GM23338 (cell line): ENCODE results near the gene ERVMER34-1. TPM values are rescaled to one million over a fixed set of nuclear protein-coding genes. Genes with fewer than 3 reads are reported as not detected.

Experiments
- ATAC-seq: fragments of 200-7000 bp; cut with Tn5 transposase; 3 replicates; pipeline ENCODE4 v1.9.1; 2020
- DNase-seq: peaks from one replicate; pipeline ENCODE4 v3.0.0-alpha.2; 2015; ENCODE audit warnings: low spot score
- H2AFZ ChIP-seq: fragments of 200-600 bp; sonication (generic); 2 replicates; pipeline ENCODE4 v1.8.0; 2016; ENCODE audit warnings: antibody characterized with exemption, mild to moderate bottlenecking, moderate library complexity
- H3F3A ChIP-seq: fragments of 200-600 bp; sonication (generic); replicated peaks from 2 replicates; pipeline ENCODE4 v1.8.0; 2017; ENCODE audit warnings: antibody characterized with exemption, mixed run types, low read depth
- H3K27ac ChIP-seq: fragments of 200-600 bp; sonication (generic); 2 replicates; pipeline ENCODE4 v1.6.1; 2016; ENCODE audit warnings: low read depth
- H3K27me3 ChIP-seq: fragments of 200-600 bp; sonication (generic); 2 replicates; pipeline ENCODE4 v1.8.0; 2016; ENCODE audit warnings: mild to moderate bottlenecking, mixed run types, moderate library complexity; ENCODE audit not compliant: insufficient read depth
- H3K36me3 ChIP-seq: fragments of 200-600 bp; sonication (generic); 2 replicates; pipeline ENCODE4 v1.8.0; 2016; ENCODE audit warnings: mild to moderate bottlenecking; ENCODE audit not compliant: insufficient read depth
- H3K4me1 ChIP-seq: fragments of 200-600 bp; sonication (generic); 2 replicates; pipeline ENCODE4 v1.8.0; 2016; ENCODE audit warnings: mild to moderate bottlenecking, moderate library complexity; ENCODE audit not compliant: insufficient read depth
- H3K4me2 ChIP-seq: fragments of 200-600 bp; sonication (generic); 2 replicates; pipeline ENCODE4 v1.7.1; 2017; ENCODE audit warnings: mixed run types
- H3K4me3 ChIP-seq: fragments of 200-600 bp; sonication (generic); 2 replicates; pipeline ENCODE4 v1.6.1; 2016; ENCODE audit warnings: mixed run types
- H3K79me2 ChIP-seq: fragments of 200-600 bp; sonication (generic); replicated peaks from 2 replicates; pipeline ENCODE4 v1.8.0; 2017; ENCODE audit warnings: mild to moderate bottlenecking; ENCODE audit not compliant: insufficient read depth
- H3K9me2 ChIP-seq: fragments of 200-600 bp; sonication (generic); 2 replicates; pipeline ENCODE4 v1.8.0; 2017; ENCODE audit not compliant: insufficient read depth
- H4K20me1 ChIP-seq: fragments of 200-600 bp; sonication (generic); replicated peaks from 2 replicates; pipeline ENCODE4 v1.8.0; 2017; ENCODE audit warnings: mild to moderate bottlenecking; ENCODE audit not compliant: insufficient read depth
- H3K27ac Mint-ChIP-seq: 2 replicates; pipeline ENCODE4 v1.8.0; 2020; ENCODE audit warnings: inconsistent platforms, mild to moderate bottlenecking, moderate library complexity, mixed read lengths
- H3K27me3 Mint-ChIP-seq: 3 replicates; pipeline ENCODE4 v1.8.0; 2022; ENCODE audit warnings: low read depth, mild to moderate bottlenecking, moderate library complexity, mixed read lengths, inconsistent platforms; ENCODE audit not compliant: insufficient read depth, poor library complexity
- H3K36me3 Mint-ChIP-seq: 3 replicates; pipeline ENCODE4 v1.8.0; 2021; ENCODE audit warnings: low read depth, mild to moderate bottlenecking, inconsistent platforms, moderate library complexity, mixed read lengths
- H3K4me1 Mint-ChIP-seq: 3 replicates; pipeline ENCODE4 v1.8.0; 2020; ENCODE audit warnings: mild to moderate bottlenecking, inconsistent platforms, mixed read lengths
- H3K4me3 Mint-ChIP-seq: 3 replicates; pipeline ENCODE4 v1.8.0; 2021; ENCODE audit warnings: moderate library complexity, mild to moderate bottlenecking, inconsistent platforms, mixed read lengths
- H3K9me3 Mint-ChIP-seq: 3 replicates; pipeline ENCODE4 v1.8.0; 2020; ENCODE audit warnings: moderate library complexity, mild to moderate bottlenecking, inconsistent platforms, mixed read lengths
- CREB1 ChIP-seq: fragments of 250-450 bp; sonication (Bioruptor Pico); IDR thresholded peaks from 2 replicates; pipeline ENCODE4 v1.5.0; 2020; ENCODE audit warnings: low read depth, mild to moderate bottlenecking, moderate library complexity
- CTCF ChIP-seq, 2 experiments: fragments of 200-600 bp in 1 of 2; sonication (generic) in 1 of 2; conservative IDR thresholded peaks; 2 replicates each; pipeline versions ENCODE4 v1.5.1 to v1.6.1; 2016 to 2017; ENCODE audit warnings: antibody characterized with exemption in 2 of 2, low read depth in 2 of 2, mild to moderate bottlenecking in 2 of 2, moderate library complexity in 1 of 2
- EZH2 ChIP-seq: fragments of 200-600 bp; sonication (generic); IDR thresholded peaks from one replicate; pipeline ENCODE4 v1.8.0; 2017; ENCODE audit warnings: antibody characterized with exemption, mild to moderate bottlenecking, low read depth; ENCODE audit not compliant: unreplicated experiment
- EZH2phosphoT487 ChIP-seq: fragments of 200-600 bp; sonication (generic); IDR thresholded peaks from one replicate; pipeline ENCODE4 v1.8.1; 2018; ENCODE audit warnings: antibody characterized with exemption; ENCODE audit not compliant: unreplicated experiment
- NANOG ChIP-seq: IDR thresholded peaks from 2 replicates; pipeline ENCODE4 v1.6.1; 2016; ENCODE audit warnings: antibody characterized with exemption, borderline replicate concordance
- STAT1 ChIP-seq: IDR thresholded peaks from one replicate; pipeline ENCODE4 v1.6.1; 2016; ENCODE audit warnings: antibody characterized with exemption; ENCODE audit not compliant: unreplicated experiment
- ZNF331 ChIP-seq: fragments of 250-450 bp; sonication (Bioruptor Pico); IDR thresholded peaks from 2 replicates; pipeline ENCODE4 v1.5.0; 2020; ENCODE audit warnings: low read depth, mild to moderate bottlenecking, moderate library complexity
- ZNF462 ChIP-seq: fragments of 250-450 bp; sonication (Bioruptor Pico); IDR thresholded peaks from 2 replicates; pipeline ENCODE4 v1.5.0; 2020; ENCODE audit warnings: mild to moderate bottlenecking, moderate library complexity
- polyA plus RNA-seq: library from polyadenylated mRNA; unstranded; fragments of >200 nt; fragmentation: Nextera tagmentation; extraction: Ambion mirVana; gene quantifications from 2 replicates; pipeline ENCODE4 v1.2.1, GENCODE V29; 2016
- total RNA-seq: library from RNA; depleted of rRNA; stranded (reverse); fragments of >200 nt; shearing (Covaris generic); gene quantifications from 2 replicates; pipeline ENCODE4 v1.2.3, GENCODE V29; 2014

The ERVMER34-1 gene
- total and polyA plus RNA-seq, 2 experiments from 2014 or later: 15.9 to 34.1 TPM

GRCh38 chr4:52709155-52709554, 42.1 kb downstream of the ERVMER34-1 start (continued):
- TF ChIP-seq ZNF462 (CRISPR knock-in tag) (no peak), CREB1 (CRISPR knock-in tag) (no peak), ZNF331 (CRISPR knock-in tag) (no peak)

- Mint-ChIP-seq H3K27ac (no peak overlapping the region; the same call in 1 of the 2 replicates), H3K27me3 (no peaks in the 10 kb centered on the region), H3K4me3 (no peak overlapping the region), H3K9me3 (no peaks in the 10 kb centered on the region), H3K4me1 (peaks cover 13% of the 10 kb centered on the region; the same call in 2 of the 3 replicates), H3K36me3 (no peaks in the 10 kb centered on the region)
- Histone ChIP-seq H3F3A (no peaks in the 10 kb centered on the region), H3K4me3 (no peak overlapping the region), H3K36me3 (no peaks in the 10 kb centered on the region), H4K20me1 (no peaks in the 10 kb centered on the region), H2AFZ (no peak overlapping the region), H3K79me2 (no peaks in the 10 kb centered on the region), H3K27me3 (no peaks in the 10 kb centered on the region), H3K4me2 (no peak overlapping the region), H3K9me2 (peaks cover 4% of the 10 kb centered on the region), H3K27ac (no peak overlapping the region), H3K4me1 (peaks cover 21% of the 10 kb centered on the region; the same call in 1 of the 2 replicates)
- DNase-seq (no peak), ATAC-seq (no peak)
- TF ChIP-seq ZNF462 (CRISPR knock-in tag) (no peak), NANOG (no peak), STAT1 (no peak), EZH2phosphoT487 (no peak), EZH2 (no peak), CTCF (conservative IDR thresholded peaks at IDR 0.05; ENCODE audit: low read depth in 2 of 2) (no peak)
Measured at GRCh38 chr4:52704661-52705060, 46.6 kb downstream of the ERVMER34-1 start.
